Ovary (tissue), 9 donors: ENCODE measurements around the gene TAPT1. TPM values are rescaled to one million over a fixed set of nuclear protein-coding genes. Genes with fewer than 3 reads are reported as not detected.

Source experiments
- DNase-seq, 5 donors: peaks; one replicate each; pipeline ENCODE4 v3.0.0-alpha.2; 2019 to 2020
- H3K27ac ChIP-seq, 2 donors: fragments of 200-600 bp; one replicate each; pipeline versions ENCODE4 v1.5.1 to v1.8.0; 2019 to 2022
- H3K27me3 ChIP-seq: fragments of 200-600 bp; one replicate; pipeline ENCODE4 v1.8.0; 2022
- H3K36me3 ChIP-seq: fragments of 200-600 bp; sonication (generic); one replicate; pipeline ENCODE4 v1.5.1; 2019
- H3K4me1 ChIP-seq: one replicate; pipeline ENCODE4 v1.8.1; 2013; ENCODE audit warnings: mild to moderate bottlenecking, moderate library complexity; ENCODE audit not compliant: insufficient read depth
- H3K4me3 ChIP-seq: fragments of 200-600 bp; sonication (generic); one replicate; pipeline ENCODE4 v1.5.1; 2017
- H3K9me3 ChIP-seq, 2 donors: fragments of 200-600 bp in 1 of 2; sonication (generic) in 1 of 2; one replicate each; pipeline versions ENCODE4 v1.5.1 to v1.8.1; 2013 to 2019; ENCODE audit warnings: mild to moderate bottlenecking in 1 of 2, moderate library complexity in 1 of 2
- CTCF ChIP-seq, 3 donors: fragments of 450-650 bp in 2 of 3; fragments of 200-600 bp in 1 of 3; IDR thresholded peaks; one replicate each; pipeline versions ENCODE4 v1.5.1 to v1.8.0; 2016 to 2022; ENCODE audit warnings: antibody characterized with exemption in 3 of 3, mild to moderate bottlenecking in 1 of 3
- EP300 ChIP-seq: sonication (generic); formaldehyde crosslinking; IDR thresholded peaks from one replicate; pipeline ENCODE4 v1.6.1; 2017; ENCODE audit warnings: antibody characterized with exemption
- POLR2A ChIP-seq: fragments of 450-650 bp; IDR thresholded peaks from one replicate; pipeline ENCODE4 v1.6.1; 2017; ENCODE audit warnings: antibody characterized with exemption, mild to moderate bottlenecking, moderate library complexity
- WGBS, 3 donors: extraction: QIAGEN DNeasy Blood & Tissue Kit in 1 of 3; methylation state at CpG; one replicate each; pipeline versions ENCODE4 v1.1.5 to v1.1.7; 2013 to 2017; 5-methylcytosine and 5-hydroxymethylcytosine counted together
- intact Hi-C, 4 donors: fragments of 100-400 bp; cut with DNase I; formaldehyde crosslinking; loops; one replicate each; pipeline versions ENCODE4 v1.11.0 to v1.15.1; 2022 to 2023
- polyA plus RNA-seq, 2 donors: library from polyadenylated mRNA; stranded (reverse); fragments of 200-250 nt in 1 of 2; fragments of 350-450 nt in 1 of 2; fragmentation: Illumina TruSeq in 1 of 2; extraction: RNeasy Lipid Tissue Mini Kit (QIAGEN cat#74804) in 1 of 2; gene quantifications; one replicate each; pipeline ENCODE4 v1.2.3, GENCODE V29; 2013 to 2014
- total RNA-seq, 7 donors: library from RNA; depleted of rRNA in 2 of 7; stranded (reverse); fragments of >200 nt in 2 of 7; fragmentation: NEBNext Ultra II Directional in 3 of 7; extraction: Animal tissue kit (Norgen Biotek cat#: 25700) in 3 of 7; gene quantifications; one replicate each; pipeline versions ENCODE4 v1.1.0 to v1.2.4, GENCODE V29; 2016 to 2023
- donor health status: DM: no; HTN: no; CAD: no; lungs with moderate emphysema.
- donor health status: DM: no; HTN: no; CAD: no.
- donor health status: Bipolar disorder and iron deficiency.
- donor health status: DM: yes; HTN: yes; CAD: no.
- donor health status: DM: no; HTN: no; CAD: no.
- donor health status: DM: yes; HTN: yes; CAD: no.

TAPT1 gene
- total and polyA plus RNA-seq, 9 donors, result 18.3 to 36.7 (median 27.2) TPM

DNA sequence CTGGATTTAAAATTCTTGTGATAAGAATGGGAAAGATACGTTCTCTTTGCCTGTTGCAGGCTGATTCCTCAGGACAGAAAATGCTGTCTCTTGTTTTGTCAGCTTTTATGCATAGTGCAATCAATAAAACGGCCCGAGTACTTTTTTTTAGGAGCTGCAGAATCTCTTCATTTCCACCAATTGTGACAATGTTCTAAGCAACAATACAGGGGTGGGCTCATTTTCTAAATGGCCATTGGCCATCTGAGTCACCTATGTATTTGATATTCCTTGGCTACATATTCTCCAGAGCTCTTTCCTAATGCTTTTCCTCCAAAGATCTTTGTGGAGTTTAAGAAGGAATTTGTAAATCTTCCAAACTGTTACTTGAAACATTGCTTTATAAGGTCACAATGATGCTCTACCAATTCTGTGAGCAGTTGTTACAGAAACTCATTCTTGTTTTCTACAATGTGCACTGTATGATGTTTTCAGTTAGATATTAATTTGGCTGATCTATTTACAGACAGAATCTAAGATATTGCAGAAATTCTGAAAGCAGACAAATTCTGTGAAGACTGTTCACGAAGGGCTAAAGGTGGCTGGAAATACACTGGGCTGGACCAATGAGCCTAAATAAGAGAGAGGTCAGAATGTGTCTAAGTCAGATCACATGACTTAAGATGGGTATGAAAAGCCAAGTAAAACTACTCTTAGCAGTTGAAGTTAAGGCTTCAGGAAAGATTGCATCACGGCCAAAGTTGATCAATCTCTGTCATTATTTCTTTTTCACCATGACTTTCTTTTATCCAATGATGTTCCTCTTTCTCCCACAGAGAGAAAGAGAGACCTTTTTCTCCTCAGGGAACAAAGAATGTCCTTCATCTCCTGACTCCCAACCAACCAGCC is 33.4 kb downstream of the TAPT1 start:
- H3K4me1 ChIP-seq, result peaks cover 3% of the 10 kb centered on the region
- no peak overlapping the region for H3K4me3 ChIP-seq
- WGBS, 3 donors, result 78 to 82% (median 79%) methylated on average over 5 of the region's 5 CpGs
- intact Hi-C loops, result no loop called here
- no peak for DNase-seq
- H3K27me3 ChIP-seq, result no peaks in the 10 kb centered on the region
- no peak overlapping the region for H3K27ac ChIP-seq
- TF ChIP-seq POLR2A, result no peak
- no peak for TF ChIP-seq CTCF (IDR thresholded peaks at IDR 0.05)
- TF ChIP-seq EP300, result no peak
- no peaks in the 10 kb centered on the region for H3K36me3 ChIP-seq
- no peaks in the 10 kb centered on the region for H3K9me3 ChIP-seq

- no peak for DNase-seq
- TF ChIP-seq EP300 (no peak), POLR2A (no peak), CTCF (IDR thresholded peaks at IDR 0.05) (no peak)
- no peaks in the 10 kb centered on the region for H3K9me3 ChIP-seq
- no peak overlapping the region for H3K27ac ChIP-seq
- no peak overlapping the region for H3K4me3 ChIP-seq
- no peaks in the 10 kb centered on the region for H3K36me3 ChIP-seq
- peaks cover 1% of the 10 kb centered on the region for H3K4me1 ChIP-seq
- WGBS, 3 donors, result 48 to 56% (median 51%) methylated on average over 2 of the region's 2 CpGs
- no peaks in the 10 kb centered on the region for H3K27me3 ChIP-seq
- intact Hi-C loops, result no loop called here
Measured at GRCh38 chr4:16192057-16192456, 34.2 kb downstream of the TAPT1 start.

DNA sequence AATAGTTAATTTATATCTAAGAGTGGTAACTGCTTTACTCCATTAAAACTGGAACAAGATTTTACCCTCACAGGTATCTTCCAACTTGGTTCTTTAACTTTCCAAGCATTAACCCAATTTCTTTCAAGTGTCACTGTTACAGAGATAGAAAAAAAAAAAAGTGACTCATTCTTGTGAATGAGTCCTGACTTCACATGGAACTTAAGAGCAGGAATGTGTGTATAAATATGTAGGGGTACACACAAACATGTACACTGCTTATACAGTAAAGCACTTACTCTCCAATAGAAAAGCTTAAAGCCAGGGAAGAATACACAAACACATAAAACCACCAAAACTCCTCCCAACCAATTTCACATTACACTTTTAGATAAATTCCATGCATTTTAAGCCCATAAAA is 38.8 kb downstream of the TAPT1 start:
- H3K36me3 ChIP-seq, result no peaks in the 10 kb centered on the region
- intact Hi-C loops, result no loop called here

DNA sequence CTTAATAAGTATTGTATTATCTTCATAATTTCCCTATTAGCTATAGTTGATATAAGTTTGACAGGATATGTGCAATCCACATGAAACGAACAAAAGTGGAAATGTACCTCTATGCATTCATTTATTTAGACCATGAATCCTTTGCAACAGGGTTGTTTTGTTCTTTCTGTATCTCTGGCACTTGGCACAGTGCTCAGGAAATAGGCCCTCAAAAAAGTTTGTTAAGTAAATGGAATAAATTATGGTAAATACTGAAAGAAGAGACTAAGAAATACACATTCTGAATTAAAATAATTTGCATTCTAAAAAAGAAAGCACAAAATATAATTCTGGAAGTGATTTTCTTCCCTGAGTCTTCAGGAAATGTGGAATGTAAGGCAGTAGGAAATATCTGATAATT is 39.3 kb downstream of the TAPT1 start:
- Histone ChIP-seq H3K4me3 (no peak overlapping the region), H3K36me3 (no peaks in the 10 kb centered on the region), H3K27me3 (no peaks in the 10 kb centered on the region), H3K9me3 (no peaks in the 10 kb centered on the region), H3K27ac (no peak overlapping the region), H3K4me1 (no peaks in the 10 kb centered on the region)
- TF ChIP-seq CTCF (IDR thresholded peaks at IDR 0.05) (no peak), EP300 (no peak), POLR2A (no peak)
- WGBS, 3 donors, result 50 to 77% (median 67%) methylated on average over 1 of the region's 1 CpG
- DNase-seq, result no peak
- intact Hi-C loops, result no loop called here

More for the DNA sequence above, 38.8 kb downstream of the TAPT1 start:
- TF ChIP-seq EP300, result no peak
- TF ChIP-seq CTCF (IDR thresholded peaks at IDR 0.05), result no peak
- no peak for TF ChIP-seq POLR2A
- H3K27me3 ChIP-seq, result no peaks in the 10 kb centered on the region
- no peaks in the 10 kb centered on the region for H3K9me3 ChIP-seq
- no peaks in the 10 kb centered on the region for H3K4me1 ChIP-seq
- H3K27ac ChIP-seq, result no peak overlapping the region
- H3K4me3 ChIP-seq, result no peak overlapping the region
- DNase-seq, result no peak
